Naive thymus-derived CD4-positive, alpha-beta T cell (primary cell): ENCODE data around the gene ICA1. TPM values are rescaled to one million over a fixed set of nuclear protein-coding genes. Genes with fewer than 3 reads are reported as not detected.
A peak's percentile ranks its signal among the peaks of the same experiment; 100 is the strongest.
"Not testable (repeated sequence)": the region's sequence is repeated elsewhere in the genome, so short reads cannot be mapped to it uniquely, and the experiment has no call there.

ENCODE experiments used
- ATAC-seq: fragments of 150-1000 bp; cut with Tn5 transposase; 2 replicates; pipeline ENCODE4 v1.10.0; 2021; ENCODE audit warnings: mild to moderate bottlenecking, moderate library complexity
- CTCF ChIA-PET: fragments of 350-600 bp; sonication (Branson Sonifier 250); formaldehyde crosslinking; loops from one replicate; lab custom pipeline; 2021; ENCODE audit warnings: antibody characterized with exemption; lab: Charles Lee
- POLR2A ChIA-PET: fragments of 350-600 bp; sonication (Branson Sonifier 250); formaldehyde crosslinking; loops from one replicate; lab custom pipeline; 2021; ENCODE audit warnings: antibody characterized with exemption, inconsistent platforms; lab: Charles Lee
- DNase-seq, 9 donors: peaks; one replicate each; pipeline versions ENCODE4 v3.0.0 to v3.0.0-alpha.2; 2020 to 2022; ENCODE audit warnings: mixed read lengths in 1 of 9
- H3K27ac ChIP-seq: one replicate; pipeline ENCODE4 v1.7.0; 2013; ENCODE audit warnings: mild to moderate bottlenecking, low read depth, low read length, moderate library complexity
- H3K27me3 ChIP-seq, 2 donors: one replicate each; pipeline ENCODE4 v1.7.0; 2013; ENCODE audit warnings: low read length in 2 of 2, mild to moderate bottlenecking in 2 of 2, moderate library complexity in 2 of 2; ENCODE audit not compliant: control insufficient read depth in 2 of 2, insufficient read depth in 2 of 2
- H3K36me3 ChIP-seq, 3 experiments: 1 replicate in 2 of 3; 2 replicates in 1 of 3; pipeline ENCODE4 v1.7.0; 2013; ENCODE audit warnings: low read length in 3 of 3, mild to moderate bottlenecking in 3 of 3, moderate library complexity in 1 of 3; ENCODE audit not compliant: insufficient read depth in 3 of 3, control insufficient read depth in 2 of 3
- H3K4me1 ChIP-seq, 2 donors: one replicate each; pipeline ENCODE4 v1.7.0; 2013; ENCODE audit warnings: low read length in 2 of 2, mild to moderate bottlenecking in 2 of 2, moderate library complexity in 1 of 2; ENCODE audit not compliant: control insufficient read depth in 2 of 2, insufficient read depth in 2 of 2
- H3K4me3 ChIP-seq: 2 replicates; pipeline ENCODE4 v1.7.0; 2013; ENCODE audit warnings: mild to moderate bottlenecking, low read length
- H3K9me3 ChIP-seq, 3 experiments: 1 replicate in 2 of 3; 2 replicates in 1 of 3; pipeline ENCODE4 v1.7.0; 2013; ENCODE audit warnings: low read length in 3 of 3; ENCODE audit not compliant: control insufficient read depth in 2 of 3
- H3K27ac Mint-ChIP-seq, 9 donors: one replicate each; pipeline ENCODE4 v1.8.0; 2020 to 2022; ENCODE audit warnings: mixed read lengths in 9 of 9, mild to moderate bottlenecking in 8 of 9, moderate library complexity in 5 of 9, inconsistent platforms in 2 of 9
- H3K27me3 Mint-ChIP-seq, 5 donors: one replicate each; pipeline ENCODE4 v1.8.0; 2021 to 2022; ENCODE audit warnings: mixed read lengths in 5 of 5, mild to moderate bottlenecking in 1 of 5
- H3K36me3 Mint-ChIP-seq, 5 donors: one replicate each; pipeline ENCODE4 v1.8.0; 2020 to 2022; ENCODE audit warnings: mixed read lengths in 5 of 5, mild to moderate bottlenecking in 3 of 5, inconsistent platforms in 1 of 5
- H3K4me1 Mint-ChIP-seq, 7 donors: one replicate each; pipeline ENCODE4 v1.8.0; 2020 to 2022; ENCODE audit warnings: mixed read lengths in 7 of 7, mild to moderate bottlenecking in 3 of 7, inconsistent platforms in 1 of 7
- H3K4me3 Mint-ChIP-seq, 10 donors: one replicate each; pipeline ENCODE4 v1.8.0; 2020 to 2022; ENCODE audit warnings: mild to moderate bottlenecking in 10 of 10, mixed read lengths in 10 of 10, moderate library complexity in 6 of 10, inconsistent platforms in 2 of 10
- H3K9me3 Mint-ChIP-seq, 11 donors: one replicate each; pipeline ENCODE4 v1.8.0; 2020 to 2022; ENCODE audit warnings: mixed read lengths in 11 of 11, mild to moderate bottlenecking in 4 of 11, inconsistent platforms in 1 of 11, moderate library complexity in 1 of 11
- intact Hi-C, 2 donors: fragments of 100-400 bp; cut with micrococcal nuclease; formaldehyde crosslinking; loops; one replicate each; pipeline ENCODE4 v1.15.1; 2023
- polyA plus RNA-seq, 2 donors: library from polyadenylated mRNA; unstranded; fragments of 300-500 nt; fragmentation: Illumina TruSeq; gene quantifications; one replicate each; pipeline ENCODE4 v1.2.3, GENCODE V29; 2021
- total RNA-seq, 6 experiments: library from RNA in 5 of 6; stranded (reverse) in 5 of 6; gene quantifications; 1 replicate in 5 of 6; 2 replicates in 1 of 6; pipeline ENCODE4 v1.2.3 and lab custom pipeline; 2021 to 2026

ICA1 gene
- total and polyA plus RNA-seq, 7 experiments from 2014 or later, result 0.46 to 5.8 (median 2.1) TPM; not detected in 1

DNA sequence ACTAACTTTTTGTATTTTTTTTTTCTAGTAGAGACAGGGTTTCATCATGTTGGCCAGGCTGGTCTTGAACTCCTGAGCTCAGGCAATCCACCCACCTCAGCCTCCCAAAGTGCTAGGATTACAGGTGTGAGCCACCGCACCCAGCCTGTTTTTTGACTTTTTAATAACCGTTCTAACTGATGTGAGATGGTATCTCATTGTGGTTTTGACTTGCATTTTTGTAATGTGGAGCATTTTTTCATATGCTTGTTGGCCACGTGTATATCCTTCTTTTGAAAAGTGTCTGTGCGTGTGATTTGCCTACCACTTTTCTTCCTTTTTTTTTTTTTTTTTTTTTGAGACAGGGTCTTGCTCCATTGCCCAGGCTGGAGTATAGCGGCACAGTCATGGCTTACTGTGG, 198.7 kb downstream of the ICA1 start:
- H3K9me3 ChIP-seq, H3K4me3 Mint-ChIP-seq, H3K4me3 ChIP-seq, H3K27ac ChIP-seq, H3K4me1 ChIP-seq, DNase-seq, H3K27me3 ChIP-seq, ATAC-seq, H3K36me3 ChIP-seq, POLR2A ChIA-PET, H3K27me3 Mint-ChIP-seq, intact Hi-C loops: not testable (repeated sequence)
- Mint-ChIP-seq H3K4me1 (peaks cover 11 to 47% (median 39%) of the 10 kb centered on the region in 7 donors), H3K36me3 (peaks cover 12 to 74% (median 64%) of the 10 kb centered on the region in 5 donors), H3K27ac (peak overlapping the region in 1 of 9 donors; percentile 29), H3K9me3 (peaks cover 0 to 18% (median 0%) of the 10 kb centered on the region in 11 donors)
- CTCF ChIA-PET, result interaction anchor here (1.5 kb wide), 1 partner anchor 382 kb away, joined by 3 read pairs; no protein-coding TSS in a partner anchor

Other genes starting within 250 kb of the ICA1 start
- gene NXPH1, start 171.4 kb upstream of the ICA1 start, total RNA-seq, result not detected
- gene NXPH1, start 171.4 kb upstream of the ICA1 start, polyA plus RNA-seq, result not detected